ENCODE data around the gene TNIK. TPM values are rescaled to one million over a fixed set of nuclear protein-coding genes. Genes with fewer than 3 reads are reported as not detected.

The TNIK gene
- total and polyA plus RNA-seq, 8 donors: 2.1 to 40.2 (median 10.1) TPM

- intact Hi-C loops (cut with DNase I; ENCODE audit: low total_unique reads): no loop called here
- H3K27ac ChIP-seq: peak overlapping the region in 2 of 5 donors; percentile 17 to 61
- TF ChIP-seq POLR2AphosphoS5 (IDR thresholded peaks at IDR 0.05) (no peak), POLR2A (IDR thresholded peaks at IDR 0.05) (no peak), EP300 (IDR thresholded peaks at IDR 0.05) (no peak)
- TF ChIP-seq, protein P1, sequence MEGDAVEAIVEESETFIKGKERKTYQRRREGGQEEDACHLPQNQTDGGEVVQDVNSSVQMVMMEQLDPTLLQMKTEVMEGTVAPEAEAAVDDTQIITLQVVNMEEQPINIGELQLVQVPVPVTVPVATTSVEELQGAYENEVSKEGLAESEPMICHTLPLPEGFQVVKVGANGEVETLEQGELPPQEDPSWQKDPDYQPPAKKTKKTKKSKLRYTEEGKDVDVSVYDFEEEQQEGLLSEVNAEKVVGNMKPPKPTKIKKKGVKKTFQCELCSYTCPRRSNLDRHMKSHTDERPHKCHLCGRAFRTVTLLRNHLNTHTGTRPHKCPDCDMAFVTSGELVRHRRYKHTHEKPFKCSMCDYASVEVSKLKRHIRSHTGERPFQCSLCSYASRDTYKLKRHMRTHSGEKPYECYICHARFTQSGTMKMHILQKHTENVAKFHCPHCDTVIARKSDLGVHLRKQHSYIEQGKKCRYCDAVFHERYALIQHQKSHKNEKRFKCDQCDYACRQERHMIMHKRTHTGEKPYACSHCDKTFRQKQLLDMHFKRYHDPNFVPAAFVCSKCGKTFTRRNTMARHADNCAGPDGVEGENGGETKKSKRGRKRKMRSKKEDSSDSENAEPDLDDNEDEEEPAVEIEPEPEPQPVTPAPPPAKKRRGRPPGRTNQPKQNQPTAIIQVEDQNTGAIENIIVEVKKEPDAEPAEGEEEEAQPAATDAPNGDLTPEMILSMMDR (IDR thresholded peaks at IDR 0.05): no peak
- WGBS, 5 donors: 46 to 63% (median 61%) methylated on average over 4 of the region's 4 CpGs
- H3K9me3 ChIP-seq: no peaks in the 10 kb centered on the region
- no peak overlapping the region for H3K4me3 ChIP-seq
- H3K36me3 ChIP-seq: no peaks in the 10 kb centered on the region
- H3K4me1 ChIP-seq: peaks cover 0 to 44% (median 23%) of the 10 kb centered on the region in 4 donors
- H3K27me3 ChIP-seq: no peaks in the 10 kb centered on the region
- no peak for DNase-seq
These were observed 194.0 kb downstream of the TNIK start for GRCh38 chr3:171266034-171266739.

GRCh38 chr3:171264758-171265157, 195.4 kb downstream of the TNIK start:
- H3K27ac ChIP-seq: no peak overlapping the region
- 83 to 99% (median 95%) methylated on average over 6 of the region's 6 CpGs for WGBS, 5 donors
- no peak overlapping the region for H3K4me3 ChIP-seq
- peaks cover 3 to 39% (median 18%) of the 10 kb centered on the region in 4 donors for H3K4me1 ChIP-seq
- no peaks in the 10 kb centered on the region for H3K36me3 ChIP-seq
- intact Hi-C loops (cut with DNase I; ENCODE audit: low total_unique reads): no loop called here
- no peak for TF ChIP-seq POLR2AphosphoS5 (IDR thresholded peaks at IDR 0.05)
- TF ChIP-seq, protein P1 (IDR thresholded peaks at IDR 0.05): no peak
- no peaks in the 10 kb centered on the region for H3K9me3 ChIP-seq
- no peak for DNase-seq
- H3K27me3 ChIP-seq: no peaks in the 10 kb centered on the region

GRCh38 chr3:171262431-171262830, 197.8 kb downstream of the TNIK start:
- intact Hi-C loops (cut with DNase I; ENCODE audit: low total_unique reads): no loop called here
- peaks cover 3 to 47% (median 17%) of the 10 kb centered on the region in 4 donors for H3K4me1 ChIP-seq
- WGBS, 5 donors: 61 to 75% (median 62%) methylated on average over 1 of the region's 1 CpG
- H3K27me3 ChIP-seq: no peaks in the 10 kb centered on the region
- no peak for DNase-seq
- H3K9me3 ChIP-seq: no peaks in the 10 kb centered on the region
- H3K36me3 ChIP-seq: no peaks in the 10 kb centered on the region
- H3K27ac ChIP-seq: peak overlapping the region in 1 of 5 donors; percentile 80
- H3K4me3 ChIP-seq: no peak overlapping the region
- TF ChIP-seq, protein P1 (IDR thresholded peaks at IDR 0.05): no peak
- TF ChIP-seq POLR2A (IDR thresholded peaks at IDR 0.05) (no peak), POLR2AphosphoS5 (IDR thresholded peaks at IDR 0.05) (no peak), EP300 (IDR thresholded peaks at IDR 0.05) (no peak)

GRCh38 chr3:171261487-171261886, 198.7 kb downstream of the TNIK start:
- Histone ChIP-seq H3K4me1 (peaks cover 3 to 38% (median 12%) of the 10 kb centered on the region in 4 donors), H3K4me3 (no peak overlapping the region), H3K9me3 (no peaks in the 10 kb centered on the region), H3K27ac (peak overlapping the region in 2 of 5 donors; percentile 16 to 80), H3K27me3 (no peaks in the 10 kb centered on the region), H3K36me3 (no peaks in the 10 kb centered on the region)
- intact Hi-C loops (cut with DNase I; ENCODE audit: low total_unique reads): no loop called here
- WGBS, 5 donors: 48 to 69% (median 58%) methylated on average over 3 of the region's 3 CpGs
- peak in 1 of 3 donors; percentile 26 for TF ChIP-seq POLR2AphosphoS5 (IDR thresholded peaks at IDR 0.05)
- TF ChIP-seq EP300 (IDR thresholded peaks at IDR 0.05): no peak
- TF ChIP-seq POLR2A (IDR thresholded peaks at IDR 0.05): no peak
- peak; percentile 41 to 61 for DNase-seq

DNA sequence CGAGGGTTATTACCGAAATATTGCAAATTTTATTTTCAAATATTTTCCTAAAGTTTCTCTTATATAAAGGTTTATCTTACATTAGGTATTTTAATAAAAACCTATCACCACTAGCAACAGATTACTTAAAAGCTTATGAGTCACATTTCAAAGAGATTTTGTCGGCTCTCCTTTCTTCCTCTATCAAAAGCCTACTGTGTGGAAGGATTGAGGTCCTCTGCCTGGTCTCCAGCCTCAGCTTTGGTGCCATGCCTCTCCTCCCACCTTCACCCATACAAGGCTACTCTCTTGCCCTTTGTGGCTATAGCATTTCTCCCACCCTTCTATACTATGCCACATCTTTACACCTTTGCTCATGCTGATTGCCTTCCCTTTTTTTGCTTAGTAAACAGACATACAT, 199.3 kb downstream of the TNIK start:
- Histone ChIP-seq H3K27ac (peak overlapping the region in 3 of 5 donors; percentile 16 to 80 (median 38)), H3K27me3 (no peaks in the 10 kb centered on the region), H3K4me3 (no peak overlapping the region), H3K36me3 (no peaks in the 10 kb centered on the region), H3K4me1 (peaks cover 0 to 32% (median 9%) of the 10 kb centered on the region in 4 donors), H3K9me3 (no peaks in the 10 kb centered on the region)
- no peak for DNase-seq
- 68 to 77% (median 72%) methylated on average over 3 of the region's 3 CpGs for WGBS, 5 donors
- TF ChIP-seq POLR2A (IDR thresholded peaks at IDR 0.05) (no peak), POLR2AphosphoS5 (IDR thresholded peaks at IDR 0.05) (no peak), EP300 (IDR thresholded peaks at IDR 0.05) (no peak)
- intact Hi-C loops (cut with DNase I; ENCODE audit: low total_unique reads): no loop called here

Measured in stomach (tissue), 9 donors.